ENCODE results near the gene ATAD3A. TPM values are rescaled to one million over a fixed set of nuclear protein-coding genes. Genes with fewer than 3 reads are reported as not detected.
"Not testable (repeated sequence)": the region's sequence is repeated elsewhere in the genome, so short reads cannot be mapped to it uniquely, and the experiment has no call there.

The ATAD3A gene
- total RNA-seq, 1 donor from 2014 or later = 28.7 TPM

- DNase-seq (ENCODE audit: low read depth) = no peak
- no peak for FAIRE-seq
- H3K36me3 ChIP-seq (ENCODE audit: control insufficient read depth, insufficient read depth, low read length) = no peaks in the 10 kb centered on the region
- TF ChIP-seq, protein P1, sequence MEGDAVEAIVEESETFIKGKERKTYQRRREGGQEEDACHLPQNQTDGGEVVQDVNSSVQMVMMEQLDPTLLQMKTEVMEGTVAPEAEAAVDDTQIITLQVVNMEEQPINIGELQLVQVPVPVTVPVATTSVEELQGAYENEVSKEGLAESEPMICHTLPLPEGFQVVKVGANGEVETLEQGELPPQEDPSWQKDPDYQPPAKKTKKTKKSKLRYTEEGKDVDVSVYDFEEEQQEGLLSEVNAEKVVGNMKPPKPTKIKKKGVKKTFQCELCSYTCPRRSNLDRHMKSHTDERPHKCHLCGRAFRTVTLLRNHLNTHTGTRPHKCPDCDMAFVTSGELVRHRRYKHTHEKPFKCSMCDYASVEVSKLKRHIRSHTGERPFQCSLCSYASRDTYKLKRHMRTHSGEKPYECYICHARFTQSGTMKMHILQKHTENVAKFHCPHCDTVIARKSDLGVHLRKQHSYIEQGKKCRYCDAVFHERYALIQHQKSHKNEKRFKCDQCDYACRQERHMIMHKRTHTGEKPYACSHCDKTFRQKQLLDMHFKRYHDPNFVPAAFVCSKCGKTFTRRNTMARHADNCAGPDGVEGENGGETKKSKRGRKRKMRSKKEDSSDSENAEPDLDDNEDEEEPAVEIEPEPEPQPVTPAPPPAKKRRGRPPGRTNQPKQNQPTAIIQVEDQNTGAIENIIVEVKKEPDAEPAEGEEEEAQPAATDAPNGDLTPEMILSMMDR (IDR thresholded peaks at IDR 0.05; ENCODE audit: insufficient read depth, low read length, severe bottlenecking) = no peak
- H3K27me3 ChIP-seq (ENCODE audit: control insufficient read depth, insufficient read depth, low read length) = no peaks in the 10 kb centered on the region
- no peak overlapping the region for H3K4me3 ChIP-seq (ENCODE audit: low read depth, low read length)
Measured at GRCh38 chr1:1507305-1507704, 4.7 kb upstream of the ATAD3A start.

DNA sequence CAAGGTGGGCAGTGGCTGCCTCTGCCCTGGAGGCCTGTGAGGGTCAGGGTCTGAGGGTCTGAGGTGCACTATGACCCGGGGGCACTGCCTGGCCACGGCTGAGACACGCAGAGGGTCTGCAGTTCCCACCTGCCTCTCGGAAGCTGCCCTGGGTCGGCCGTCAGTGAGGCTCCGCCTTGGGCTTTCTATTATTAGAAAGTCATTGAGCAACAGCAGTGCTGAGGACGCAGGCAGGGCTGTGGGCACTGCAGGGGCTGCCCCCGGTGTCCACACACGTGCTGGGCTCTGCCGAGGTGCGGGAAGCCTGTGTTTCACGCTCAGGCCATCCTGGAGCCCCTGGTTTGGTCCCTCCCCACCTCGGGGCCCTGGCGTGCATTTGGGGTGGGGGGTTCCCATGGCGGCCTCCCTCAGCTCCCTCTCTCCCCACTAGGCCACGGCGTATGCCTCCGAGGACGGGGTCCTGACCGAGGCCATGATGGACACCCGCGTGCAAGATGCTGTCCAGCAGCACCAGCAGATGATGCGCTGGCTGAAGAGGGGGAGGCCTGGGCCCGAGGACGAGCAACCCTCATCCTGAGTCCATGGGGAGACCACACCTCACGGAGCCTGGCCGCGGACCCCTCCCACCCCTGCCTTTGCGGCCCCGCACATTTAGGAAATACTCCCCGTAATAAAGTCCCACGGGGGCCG is 3.0 kb upstream of the ATAD3A start:
- H3K36me3 ChIP-seq (ENCODE audit: control insufficient read depth, insufficient read depth, low read length); DNase-seq (ENCODE audit: low read depth); FAIRE-seq; H3K27me3 ChIP-seq (ENCODE audit: control insufficient read depth, insufficient read depth, low read length); H3K4me3 ChIP-seq (ENCODE audit: low read depth, low read length): not testable (repeated sequence)

- not testable (repeated sequence) for H3K27me3 ChIP-seq (ENCODE audit: control insufficient read depth, insufficient read depth, low read length); DNase-seq (ENCODE audit: low read depth); H3K36me3 ChIP-seq (ENCODE audit: control insufficient read depth, insufficient read depth, low read length); FAIRE-seq; H3K4me3 ChIP-seq (ENCODE audit: low read depth, low read length)
Measured at GRCh38 chr1:1509465-1509850, 2.5 kb upstream of the ATAD3A start.

GRCh38 chr1:1510912-1511532 is 940 bp upstream of the ATAD3A start:
- no peaks in the 10 kb centered on the region for H3K36me3 ChIP-seq (ENCODE audit: control insufficient read depth, insufficient read depth, low read length)
- H3K27me3 ChIP-seq (ENCODE audit: control insufficient read depth, insufficient read depth, low read length) = no peaks in the 10 kb centered on the region
- peak overlapping the region; percentile 88 for H3K4me3 ChIP-seq (ENCODE audit: low read depth, low read length)
- TF ChIP-seq, protein P1 (IDR thresholded peaks at IDR 0.05; ENCODE audit: insufficient read depth, low read length, severe bottlenecking) = no peak
- DNase-seq (ENCODE audit: low read depth) = peak; percentile 36
- no peak for FAIRE-seq

- H3K27me3 ChIP-seq (ENCODE audit: control insufficient read depth, insufficient read depth, low read length); FAIRE-seq; DNase-seq (ENCODE audit: low read depth); H3K36me3 ChIP-seq (ENCODE audit: control insufficient read depth, insufficient read depth, low read length): not testable (repeated sequence)
- peak overlapping the region; percentile 88 for H3K4me3 ChIP-seq (ENCODE audit: low read depth, low read length)
Measured at GRCh38 chr1:1512425-1512824, 463 bp downstream of the ATAD3A start.

DNA sequence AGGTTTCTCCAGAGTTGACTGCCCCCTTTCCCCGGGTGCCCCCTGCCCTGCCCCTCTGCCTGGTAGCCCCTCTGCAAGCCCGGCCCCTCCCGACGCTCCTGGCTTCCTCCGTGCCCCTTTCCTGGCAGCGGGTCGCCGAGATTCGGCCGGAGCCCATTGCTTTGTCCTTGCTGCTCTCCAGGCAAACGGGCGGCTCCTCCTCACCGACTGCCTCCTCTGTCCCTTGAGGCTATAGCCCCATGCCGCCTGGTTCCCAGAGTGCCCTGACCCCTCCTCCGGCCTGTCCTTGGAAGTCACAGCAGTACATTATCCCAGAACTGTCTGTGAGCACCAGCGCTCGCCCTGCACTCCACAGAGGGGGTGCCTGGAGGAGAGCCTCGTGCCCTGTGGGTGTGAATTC is 1.7 kb downstream of the ATAD3A start:
- not testable (repeated sequence) for H3K36me3 ChIP-seq (ENCODE audit: control insufficient read depth, insufficient read depth, low read length); H3K4me3 ChIP-seq (ENCODE audit: low read depth, low read length); H3K27me3 ChIP-seq (ENCODE audit: control insufficient read depth, insufficient read depth, low read length); DNase-seq (ENCODE audit: low read depth)
- peak; percentile 88 for FAIRE-seq

GRCh38 chr1:1514376-1514775 is 2.4 kb downstream of the ATAD3A start:
- H3K4me3 ChIP-seq (ENCODE audit: low read depth, low read length); FAIRE-seq; DNase-seq (ENCODE audit: low read depth); H3K27me3 ChIP-seq (ENCODE audit: control insufficient read depth, insufficient read depth, low read length); H3K36me3 ChIP-seq (ENCODE audit: control insufficient read depth, insufficient read depth, low read length): not testable (repeated sequence)

DNA sequence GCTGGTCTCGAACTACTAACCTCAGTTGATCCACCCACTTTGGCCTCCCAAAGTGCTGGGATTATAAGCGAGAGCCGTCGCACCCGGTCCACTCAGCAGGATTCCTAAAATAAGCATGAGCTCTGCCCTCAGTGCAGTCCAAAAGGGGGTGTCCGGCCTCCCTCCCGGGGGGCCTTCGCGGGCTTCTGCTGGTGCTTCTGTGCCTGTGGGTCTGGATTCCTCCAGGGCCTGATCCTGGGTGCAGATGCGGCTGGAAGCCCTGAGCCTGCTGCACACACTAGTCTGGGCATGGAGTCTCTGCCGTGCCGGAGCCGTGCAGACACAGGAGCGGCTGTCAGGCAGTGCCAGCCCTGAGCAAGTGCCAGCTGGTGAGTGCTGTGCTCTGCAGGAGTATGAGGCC is 5.0 kb downstream of the ATAD3A start:
- not testable (repeated sequence) for DNase-seq (ENCODE audit: low read depth); FAIRE-seq; H3K27me3 ChIP-seq (ENCODE audit: control insufficient read depth, insufficient read depth, low read length); H3K4me3 ChIP-seq (ENCODE audit: low read depth, low read length); H3K36me3 ChIP-seq (ENCODE audit: control insufficient read depth, insufficient read depth, low read length)
